ENCODE measurements around the gene RALGAPA1.
"Not testable (repeated sequence)": the region's sequence is repeated elsewhere in the genome, so short reads cannot be mapped to it uniquely, and the experiment has no call there.

RALGAPA1 gene

GRCh38 chr14:35696575-35696974 lies 112.5 kb downstream of the RALGAPA1 start:
- DNase-seq = no peak

- DNase-seq = no peak
Observed at GRCh38 chr14:35696119-35696518, 113.0 kb downstream of the RALGAPA1 start.

GRCh38 chr14:35695647-35696046 lies 113.4 kb downstream of the RALGAPA1 start:
- no peak for DNase-seq

GRCh38 chr14:35695072-35695471 lies 114.0 kb downstream of the RALGAPA1 start:
- DNase-seq = no peak

GRCh38 chr14:35689000-35689460 lies 120.1 kb downstream of the RALGAPA1 start:
- DNase-seq = no peak

- DNase-seq = no peak
Observed at GRCh38 chr14:35688126-35688826, 120.8 kb downstream of the RALGAPA1 start.

- DNase-seq = no peak
Observed at GRCh38 chr14:35687335-35687939, 121.7 kb downstream of the RALGAPA1 start.

- not testable (repeated sequence) for DNase-seq
Observed at GRCh38 chr14:35683688-35684087, 125.4 kb downstream of the RALGAPA1 start.

GRCh38 chr14:35682802-35683201 lies 126.3 kb downstream of the RALGAPA1 start:
- DNase-seq = no peak

- no peak for DNase-seq
Observed at GRCh38 chr14:35678403-35679028, 130.6 kb downstream of the RALGAPA1 start.

GRCh38 chr14:35669782-35670181 lies 139.3 kb downstream of the RALGAPA1 start:
- DNase-seq = no peak

GRCh38 chr14:35666429-35667043 lies 142.6 kb downstream of the RALGAPA1 start:
- no peak for DNase-seq

GRCh38 chr14:35661875-35662274 lies 147.2 kb downstream of the RALGAPA1 start:
- DNase-seq = no peak

GRCh38 chr14:35653045-35653444 lies 156.1 kb downstream of the RALGAPA1 start:
- DNase-seq = no peak

GRCh38 chr14:35643513-35643912 lies 165.6 kb downstream of the RALGAPA1 start:
- no peak for DNase-seq

- no peak for DNase-seq
Observed at GRCh38 chr14:35637851-35638250, 171.2 kb downstream of the RALGAPA1 start.

- DNase-seq = no peak
Observed at GRCh38 chr14:35637269-35637668, 171.8 kb downstream of the RALGAPA1 start.

- DNase-seq = no peak
Observed at GRCh38 chr14:35632676-35633075, 176.4 kb downstream of the RALGAPA1 start.

- DNase-seq = peak; percentile 63
Observed at GRCh38 chr14:35632271-35632670, 176.8 kb downstream of the RALGAPA1 start.

- no peak for DNase-seq
Observed at GRCh38 chr14:35631071-35631805, 177.9 kb downstream of the RALGAPA1 start.

GRCh38 chr14:35628989-35629388 lies 180.1 kb downstream of the RALGAPA1 start:
- no peak for DNase-seq

GRCh38 chr14:35626947-35627346 lies 182.1 kb downstream of the RALGAPA1 start:
- not testable (repeated sequence) for DNase-seq

- not testable (repeated sequence) for DNase-seq
Observed at GRCh38 chr14:35621996-35622395, 187.1 kb downstream of the RALGAPA1 start.
